ENCODE results near the gene CD27.
A peak's percentile ranks its signal among the peaks of the same experiment; 100 is the strongest.

CD27 gene

GRCh38 chr12:6443361-6443983, 1.3 kb upstream of the CD27 start:
- Mint-ChIP-seq H3K4me1 (peaks cover 55% of the 10 kb centered on the region), H3K36me3 (peaks cover 17% of the 10 kb centered on the region), H3K27me3 (no peaks in the 10 kb centered on the region), H3K9me3 (no peaks in the 10 kb centered on the region), H3K27ac (peak overlapping the region; percentile 93), H3K4me3 (peak overlapping the region; percentile 97)
- ATAC-seq (ENCODE audit: low read depth) (peak; percentile 69), DNase-seq (ENCODE audit: low spot score in 2 of 2) (no peak)

- Mint-ChIP-seq H3K27ac (peak overlapping the region; percentile 93), H3K9me3 (no peaks in the 10 kb centered on the region), H3K4me3 (peak overlapping the region; percentile 97), H3K4me1 (peaks cover 54% of the 10 kb centered on the region), H3K36me3 (peaks cover 17% of the 10 kb centered on the region), H3K27me3 (no peaks in the 10 kb centered on the region)
- DNase-seq (ENCODE audit: low spot score in 2 of 2) (no peak), ATAC-seq (ENCODE audit: low read depth) (peak; percentile 15)
Measured at GRCh38 chr12:6444031-6444430, 724 bp upstream of the CD27 start.

- ATAC-seq (ENCODE audit: low read depth) (no peak), DNase-seq (ENCODE audit: low spot score in 2 of 2) (no peak)
- Mint-ChIP-seq H3K36me3 (peaks cover 29% of the 10 kb centered on the region), H3K27me3 (no peaks in the 10 kb centered on the region), H3K9me3 (no peaks in the 10 kb centered on the region), H3K4me3 (peak overlapping the region; percentile 91), H3K27ac (peak overlapping the region; percentile 97), H3K4me1 (peaks cover 57% of the 10 kb centered on the region)
Measured at GRCh38 chr12:6450091-6450868, 5.5 kb downstream of the CD27 start.

GRCh38 chr12:6450869-6451347, 6.2 kb downstream of the CD27 start:
- Mint-ChIP-seq H3K27ac (peak overlapping the region; percentile 97), H3K9me3 (no peaks in the 10 kb centered on the region), H3K36me3 (peaks cover 26% of the 10 kb centered on the region), H3K4me3 (peak overlapping the region; percentile 91), H3K4me1 (peaks cover 53% of the 10 kb centered on the region), H3K27me3 (no peaks in the 10 kb centered on the region)
- DNase-seq (ENCODE audit: low spot score in 2 of 2) (no peak), ATAC-seq (ENCODE audit: low read depth) (no peak)

GRCh38 chr12:6451348-6452244, 6.8 kb downstream of the CD27 start, which contains the start of gene TAPBPL:
TSS of gene TAPBPL (plus strand) at chr12:6452042. CDS start at chr12:6452249, 207 bp downstream.
- H3K4me3 Mint-ChIP-seq: peak within 1 kb of the TSS; percentile 91
- peak within 1 kb of the TSS; percentile 97 for H3K27ac Mint-ChIP-seq
- no peaks in the 10 kb centered on the region for H3K27me3 Mint-ChIP-seq
- ATAC-seq (ENCODE audit: low read depth): peak; percentile 96
- H3K36me3 Mint-ChIP-seq: peaks cover 27% of the 10 kb centered on the region
- peaks cover 48% of the 10 kb centered on the region for H3K4me1 Mint-ChIP-seq
- H3K9me3 Mint-ChIP-seq: no peaks in the 10 kb centered on the region
- DNase-seq (ENCODE audit: low spot score in 2 of 2): peak; percentile 65 to 75

GRCh38 chr12:6452245-6452943, 7.6 kb downstream of the CD27 start:
- Mint-ChIP-seq H3K27ac (peak overlapping the region; percentile 97), H3K27me3 (no peaks in the 10 kb centered on the region), H3K4me1 (peaks cover 45% of the 10 kb centered on the region), H3K9me3 (no peaks in the 10 kb centered on the region), H3K36me3 (peaks cover 30% of the 10 kb centered on the region), H3K4me3 (peak overlapping the region; percentile 91)
- DNase-seq (ENCODE audit: low spot score in 2 of 2) (no peak), ATAC-seq (ENCODE audit: low read depth) (no peak)

GRCh38 chr12:6452944-6453630, 8.3 kb downstream of the CD27 start:
- ATAC-seq (ENCODE audit: low read depth) (no peak), DNase-seq (ENCODE audit: low spot score in 2 of 2) (no peak)
- Mint-ChIP-seq H3K9me3 (no peaks in the 10 kb centered on the region), H3K27me3 (no peaks in the 10 kb centered on the region), H3K36me3 (peaks cover 26% of the 10 kb centered on the region), H3K4me3 (peak overlapping the region; percentile 91), H3K27ac (peak overlapping the region; percentile 97), H3K4me1 (peaks cover 39% of the 10 kb centered on the region)

GRCh38 chr12:6457220-6457945, 12.6 kb downstream of the CD27 start:
- H3K4me1 Mint-ChIP-seq: peaks cover 51% of the 10 kb centered on the region
- no peak overlapping the region for H3K4me3 Mint-ChIP-seq
- peaks cover 32% of the 10 kb centered on the region for H3K36me3 Mint-ChIP-seq
- DNase-seq (ENCODE audit: low spot score in 2 of 2): no peak
- ATAC-seq (ENCODE audit: low read depth): no peak
- H3K27ac Mint-ChIP-seq: peak overlapping the region; percentile 82
- no peaks in the 10 kb centered on the region for H3K27me3 Mint-ChIP-seq
- no peaks in the 10 kb centered on the region for H3K9me3 Mint-ChIP-seq

GRCh38 chr12:6458281-6459003, 13.7 kb downstream of the CD27 start:
- Mint-ChIP-seq H3K4me3 (no peak overlapping the region), H3K4me1 (peaks cover 53% of the 10 kb centered on the region), H3K9me3 (no peaks in the 10 kb centered on the region), H3K27ac (peak overlapping the region; percentile 84), H3K27me3 (no peaks in the 10 kb centered on the region), H3K36me3 (peaks cover 36% of the 10 kb centered on the region)
- DNase-seq (ENCODE audit: low spot score in 2 of 2) (no peak), ATAC-seq (ENCODE audit: low read depth) (no peak)

- Mint-ChIP-seq H3K4me3 (no peak overlapping the region), H3K27ac (peak overlapping the region; percentile 84), H3K9me3 (no peaks in the 10 kb centered on the region), H3K4me1 (peaks cover 51% of the 10 kb centered on the region), H3K27me3 (no peaks in the 10 kb centered on the region), H3K36me3 (peaks cover 39% of the 10 kb centered on the region)
- ATAC-seq (ENCODE audit: low read depth): no peak
- DNase-seq (ENCODE audit: low spot score in 2 of 2): no peak
Measured at GRCh38 chr12:6459004-6459337, 14.2 kb downstream of the CD27 start.

GRCh38 chr12:6460751-6461371, 16.1 kb downstream of the CD27 start:
- no peak for DNase-seq (ENCODE audit: low spot score in 2 of 2)
- Mint-ChIP-seq H3K36me3 (peaks cover 46% of the 10 kb centered on the region), H3K4me1 (peaks cover 62% of the 10 kb centered on the region), H3K9me3 (no peaks in the 10 kb centered on the region), H3K27ac (peak overlapping the region; percentile 96), H3K4me3 (peak overlapping the region; percentile 66), H3K27me3 (no peaks in the 10 kb centered on the region)
- no peak for ATAC-seq (ENCODE audit: low read depth)
